ENCODE results near the gene GGT1.
"Not testable (repeated sequence)": the region's sequence is repeated elsewhere in the genome, so short reads cannot be mapped to it uniquely, and the experiment has no call there.

GGT1 gene

DNA sequence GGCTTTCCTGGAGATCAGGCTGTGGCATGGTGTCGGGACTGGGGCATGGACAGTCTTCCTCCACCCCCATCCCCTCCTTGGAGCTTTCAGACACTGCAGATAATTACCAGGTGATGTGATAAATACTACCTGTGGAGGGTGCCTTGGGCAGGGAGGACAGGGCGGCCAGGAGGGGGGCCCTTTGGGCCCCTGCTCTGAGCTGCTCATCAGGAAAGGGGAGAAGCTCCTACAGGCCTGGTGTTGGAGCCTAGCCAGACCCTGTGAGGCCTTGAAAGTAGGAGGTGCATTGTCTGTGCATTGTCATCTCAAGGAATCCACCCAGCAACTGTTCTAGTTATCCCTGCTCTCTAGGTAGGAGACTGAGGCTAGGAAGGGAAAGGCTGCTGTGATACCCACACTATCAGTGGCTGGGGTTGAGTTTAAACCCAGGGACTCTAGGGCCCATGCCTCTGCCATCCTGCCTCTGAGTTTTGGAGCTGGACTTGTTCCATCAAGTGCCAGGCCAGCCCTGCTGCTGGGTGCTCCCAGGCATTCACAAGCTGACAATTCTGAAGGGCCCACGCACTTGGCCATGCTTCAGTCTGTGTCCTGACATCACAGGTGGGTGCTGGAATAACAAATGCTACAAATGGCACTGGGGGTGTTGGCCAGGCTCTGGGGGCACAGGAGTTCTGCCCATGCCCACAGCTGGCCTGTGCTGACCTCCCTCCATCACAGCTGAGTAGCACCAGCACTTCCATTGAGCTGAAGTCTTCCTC is 2.9 kb upstream of the GGT1 start:
- H3K27me3 ChIP-seq (ENCODE audit: insufficient read depth, low read length); H3K79me2 ChIP-seq (ENCODE audit: control insufficient read depth, insufficient read depth, low read length, unreplicated experiment); H3K4me1 ChIP-seq (ENCODE audit: control insufficient read depth, insufficient read depth, low read length, unreplicated experiment); H2AFZ ChIP-seq (ENCODE audit: low read length, unreplicated experiment); H3K4me3 ChIP-seq (ENCODE audit: low read depth, low read length); H3K36me3 ChIP-seq (ENCODE audit: insufficient read depth, low read length); H3K27ac ChIP-seq (ENCODE audit: low read depth, low read length): not testable (repeated sequence)

DNA sequence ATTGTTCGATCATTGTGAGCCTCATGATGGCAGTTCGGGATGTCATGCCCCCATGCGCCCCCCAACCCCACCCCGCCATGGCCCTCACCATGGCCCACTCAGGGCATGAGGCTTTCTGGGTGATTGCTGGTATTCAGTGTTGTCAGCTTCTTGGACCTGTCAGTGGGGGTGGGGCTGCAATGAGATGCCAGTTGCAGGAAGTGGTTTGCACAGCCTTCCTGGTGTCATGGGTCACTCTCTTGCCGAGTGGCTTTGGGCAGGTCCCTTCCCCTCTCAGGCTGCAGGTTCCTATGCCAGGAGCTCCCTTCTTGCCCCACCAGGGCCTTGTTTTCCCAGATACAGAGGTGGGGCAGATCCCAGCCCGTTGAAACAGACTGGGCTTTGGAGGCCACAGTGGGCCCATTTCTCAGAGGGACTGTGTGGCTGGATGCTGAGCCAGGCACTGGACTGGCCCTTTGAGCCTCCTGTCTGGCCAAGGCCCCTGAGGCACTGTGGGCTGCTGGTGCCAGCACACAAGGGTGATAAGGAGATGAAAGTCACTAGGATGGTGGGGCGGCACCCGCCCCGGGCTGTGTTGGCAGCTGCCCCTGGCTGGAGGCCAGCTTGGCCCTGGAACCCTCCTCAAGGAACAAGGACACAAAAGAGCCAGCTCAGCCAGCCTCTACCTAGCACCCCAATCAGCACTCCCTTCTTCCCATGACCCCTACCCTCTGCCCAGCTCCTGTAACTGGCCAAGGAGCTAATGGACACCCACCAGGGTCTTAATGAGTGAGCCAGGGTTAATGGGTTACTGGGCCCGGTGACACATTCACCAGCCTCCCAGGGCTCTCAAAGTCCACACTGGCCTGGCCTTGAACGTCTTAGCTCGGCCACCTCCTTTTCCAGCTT is 1.5 kb upstream of the GGT1 start:
- no peak overlapping the region for H3K4me3 ChIP-seq (ENCODE audit: low read depth, low read length)
- H2AFZ ChIP-seq (ENCODE audit: low read length, unreplicated experiment): no peak overlapping the region
- no peaks in the 10 kb centered on the region for H3K36me3 ChIP-seq (ENCODE audit: insufficient read depth, low read length)
- no peaks in the 10 kb centered on the region for H3K4me1 ChIP-seq (ENCODE audit: control insufficient read depth, insufficient read depth, low read length, unreplicated experiment)
- no peaks in the 10 kb centered on the region for H3K79me2 ChIP-seq (ENCODE audit: control insufficient read depth, insufficient read depth, low read length, unreplicated experiment)
- no peaks in the 10 kb centered on the region for H3K27me3 ChIP-seq (ENCODE audit: insufficient read depth, low read length)
- H3K27ac ChIP-seq (ENCODE audit: low read depth, low read length): no peak overlapping the region

DNA sequence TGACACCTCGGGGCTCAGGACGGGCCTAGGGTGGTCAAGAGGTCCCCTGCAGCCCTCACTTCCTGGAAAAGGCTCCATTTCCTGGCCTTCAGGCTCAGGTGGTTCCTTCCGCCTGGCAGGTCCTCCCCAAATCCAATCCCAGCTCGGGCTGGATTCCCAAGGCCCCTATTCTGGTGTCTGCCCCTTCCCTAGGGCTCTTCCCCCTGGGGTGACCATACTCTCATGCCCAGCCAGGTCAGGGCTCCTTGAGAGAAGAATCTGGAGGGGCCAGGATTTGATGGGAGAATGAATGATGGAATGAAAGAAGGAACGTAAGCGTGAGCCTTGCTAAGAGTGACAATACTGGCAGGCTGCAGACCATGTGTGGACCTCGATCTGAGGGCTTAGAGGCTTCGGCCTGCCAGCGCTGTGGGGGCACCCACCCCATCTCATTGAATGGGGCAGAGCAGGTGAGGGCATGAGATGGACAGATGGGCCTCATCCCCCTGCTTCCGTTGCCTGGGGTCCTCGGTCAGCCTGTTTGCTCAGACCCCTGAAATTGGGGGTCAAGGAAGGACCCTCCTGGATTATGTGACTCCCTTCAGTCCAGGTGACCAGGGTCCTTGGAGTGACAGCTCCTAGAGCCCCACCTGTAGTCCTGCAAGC is 766 bp upstream of the GGT1 start:
- H3K27ac ChIP-seq (ENCODE audit: low read depth, low read length); H2AFZ ChIP-seq (ENCODE audit: low read length, unreplicated experiment): not testable (repeated sequence)

DNA sequence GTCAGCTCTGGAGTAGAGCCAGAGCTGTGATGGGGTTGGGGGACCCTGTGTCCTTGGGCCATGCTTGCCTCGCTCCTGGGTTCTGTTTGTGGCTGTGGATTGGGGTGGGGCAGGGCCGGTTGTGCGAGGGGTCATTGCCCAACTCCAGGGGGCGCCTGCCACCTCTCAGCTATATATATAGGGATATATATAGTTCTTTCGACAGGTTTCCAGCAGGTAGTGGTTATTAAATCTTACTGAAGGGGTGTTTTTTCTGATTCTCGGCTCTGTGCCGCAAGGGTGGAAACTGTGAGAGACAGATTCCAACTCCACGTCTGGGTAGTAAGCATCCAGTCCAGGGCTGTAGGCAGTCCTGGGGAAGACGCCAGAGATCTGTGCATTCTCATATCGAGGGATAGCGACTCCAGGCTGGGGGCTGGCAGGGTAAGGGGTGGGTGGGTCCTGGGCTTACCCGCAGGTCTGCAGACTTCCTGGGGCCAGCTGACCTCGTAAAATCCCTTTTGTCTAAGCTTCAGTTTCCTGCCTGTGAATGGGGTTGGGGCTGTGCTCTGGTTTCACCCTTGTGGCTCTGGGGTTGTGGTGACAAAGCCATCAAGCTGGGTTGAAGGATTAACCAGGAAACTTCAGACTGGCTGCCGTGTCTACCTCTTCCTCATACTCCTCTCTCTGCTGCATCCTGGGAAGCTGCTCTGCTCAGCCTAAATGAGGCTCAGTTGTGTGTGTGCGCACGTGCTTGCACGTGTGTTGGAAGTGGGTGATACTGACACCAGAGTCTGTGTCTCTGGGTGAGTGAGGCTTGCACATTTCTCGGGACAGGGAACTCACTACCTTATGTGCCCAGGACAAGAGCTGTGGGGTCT is 1.0 kb downstream of the GGT1 start:
- not testable (repeated sequence) for H2AFZ ChIP-seq (ENCODE audit: low read length, unreplicated experiment); H3K27ac ChIP-seq (ENCODE audit: low read depth, low read length); H3K36me3 ChIP-seq (ENCODE audit: insufficient read depth, low read length); H3K79me2 ChIP-seq (ENCODE audit: control insufficient read depth, insufficient read depth, low read length, unreplicated experiment); H3K4me1 ChIP-seq (ENCODE audit: control insufficient read depth, insufficient read depth, low read length, unreplicated experiment); H3K4me3 ChIP-seq (ENCODE audit: low read depth, low read length); H3K27me3 ChIP-seq (ENCODE audit: insufficient read depth, low read length)

More for the DNA sequence above, 766 bp upstream of the GGT1 start:
- H3K27me3 ChIP-seq (ENCODE audit: insufficient read depth, low read length); H3K79me2 ChIP-seq (ENCODE audit: control insufficient read depth, insufficient read depth, low read length, unreplicated experiment); H3K36me3 ChIP-seq (ENCODE audit: insufficient read depth, low read length); H3K4me1 ChIP-seq (ENCODE audit: control insufficient read depth, insufficient read depth, low read length, unreplicated experiment); H3K4me3 ChIP-seq (ENCODE audit: low read depth, low read length): not testable (repeated sequence)

DNA sequence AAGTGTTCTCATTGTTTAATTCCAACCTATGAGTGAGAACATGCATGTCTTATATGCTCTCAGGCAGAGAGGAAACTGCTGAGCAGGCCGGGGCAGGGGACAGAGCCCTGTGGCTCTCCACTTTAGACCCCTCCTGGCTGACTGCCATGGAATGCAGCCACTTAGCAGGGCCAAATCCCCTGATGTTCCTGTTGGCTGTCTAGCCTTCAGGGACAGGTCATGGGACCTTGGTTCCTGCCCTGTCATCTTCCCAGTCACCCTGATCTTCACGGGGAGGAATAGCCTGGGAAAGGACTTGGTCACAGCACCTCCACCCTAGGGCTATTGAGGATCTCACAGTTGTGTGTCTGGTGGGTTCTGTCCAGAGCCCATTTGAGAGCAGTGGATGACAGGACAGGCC is 3.3 kb downstream of the GGT1 start:
- not testable (repeated sequence) for H3K27ac ChIP-seq (ENCODE audit: low read depth, low read length); H2AFZ ChIP-seq (ENCODE audit: low read length, unreplicated experiment); H3K4me1 ChIP-seq (ENCODE audit: control insufficient read depth, insufficient read depth, low read length, unreplicated experiment); H3K36me3 ChIP-seq (ENCODE audit: insufficient read depth, low read length); H3K27me3 ChIP-seq (ENCODE audit: insufficient read depth, low read length); H3K79me2 ChIP-seq (ENCODE audit: control insufficient read depth, insufficient read depth, low read length, unreplicated experiment); H3K4me3 ChIP-seq (ENCODE audit: low read depth, low read length)

DNA sequence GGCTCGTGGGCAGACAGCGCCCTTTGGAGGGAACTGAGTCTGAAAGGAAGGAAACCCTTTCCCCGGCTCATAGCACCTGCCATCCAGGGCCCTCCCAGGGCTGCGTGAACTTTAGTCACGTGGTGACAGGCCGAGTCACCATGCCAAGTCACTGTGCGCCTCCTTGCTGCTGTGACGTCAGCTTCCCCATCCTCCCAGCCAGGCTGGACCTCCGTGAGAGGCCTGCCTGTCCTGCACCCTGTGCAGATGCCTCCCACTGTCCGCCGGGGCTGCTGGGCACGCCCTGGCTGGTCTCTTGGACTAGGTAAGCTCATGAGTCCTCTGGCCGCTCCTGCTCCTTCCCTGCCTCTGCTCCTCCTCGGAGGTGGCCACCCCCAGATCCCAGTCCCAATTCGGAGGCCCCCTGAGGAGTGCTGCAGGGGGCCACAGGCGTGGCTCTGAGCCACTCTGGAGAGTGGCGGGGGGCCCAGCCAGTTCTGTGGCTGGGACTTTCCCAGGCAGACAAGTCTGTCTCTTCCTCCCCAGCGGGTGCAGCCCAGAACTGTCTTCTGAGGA is 4.5 kb downstream of the GGT1 start:
- H2AFZ ChIP-seq (ENCODE audit: low read length, unreplicated experiment); H3K4me3 ChIP-seq (ENCODE audit: low read depth, low read length); H3K27me3 ChIP-seq (ENCODE audit: insufficient read depth, low read length); H3K36me3 ChIP-seq (ENCODE audit: insufficient read depth, low read length); H3K27ac ChIP-seq (ENCODE audit: low read depth, low read length); H3K79me2 ChIP-seq (ENCODE audit: control insufficient read depth, insufficient read depth, low read length, unreplicated experiment); H3K4me1 ChIP-seq (ENCODE audit: control insufficient read depth, insufficient read depth, low read length, unreplicated experiment): not testable (repeated sequence)

DNA sequence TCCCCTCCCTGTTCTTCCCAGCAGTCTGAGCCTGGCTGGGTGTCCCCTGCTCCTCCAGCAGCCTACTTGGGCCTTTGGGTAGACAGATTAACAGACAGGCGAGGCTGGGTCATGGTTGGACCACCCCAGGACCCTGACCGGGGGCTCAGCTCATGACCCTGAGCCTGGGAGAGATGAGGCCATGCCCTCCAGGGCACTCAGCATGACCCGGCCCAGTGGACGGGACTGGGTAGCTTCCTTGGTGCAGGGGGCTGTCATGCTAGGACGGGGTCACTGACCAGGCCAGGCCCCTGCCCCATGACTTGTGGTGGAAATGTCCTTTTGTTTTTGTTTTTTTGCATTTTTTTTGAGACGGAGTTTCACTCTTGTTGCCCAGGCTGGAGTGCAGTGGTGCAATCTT is 5.3 kb downstream of the GGT1 start:
- H3K27ac ChIP-seq (ENCODE audit: low read depth, low read length); H3K27me3 ChIP-seq (ENCODE audit: insufficient read depth, low read length); H3K4me3 ChIP-seq (ENCODE audit: low read depth, low read length); H2AFZ ChIP-seq (ENCODE audit: low read length, unreplicated experiment); H3K4me1 ChIP-seq (ENCODE audit: control insufficient read depth, insufficient read depth, low read length, unreplicated experiment); H3K79me2 ChIP-seq (ENCODE audit: control insufficient read depth, insufficient read depth, low read length, unreplicated experiment); H3K36me3 ChIP-seq (ENCODE audit: insufficient read depth, low read length): not testable (repeated sequence)

DNA sequence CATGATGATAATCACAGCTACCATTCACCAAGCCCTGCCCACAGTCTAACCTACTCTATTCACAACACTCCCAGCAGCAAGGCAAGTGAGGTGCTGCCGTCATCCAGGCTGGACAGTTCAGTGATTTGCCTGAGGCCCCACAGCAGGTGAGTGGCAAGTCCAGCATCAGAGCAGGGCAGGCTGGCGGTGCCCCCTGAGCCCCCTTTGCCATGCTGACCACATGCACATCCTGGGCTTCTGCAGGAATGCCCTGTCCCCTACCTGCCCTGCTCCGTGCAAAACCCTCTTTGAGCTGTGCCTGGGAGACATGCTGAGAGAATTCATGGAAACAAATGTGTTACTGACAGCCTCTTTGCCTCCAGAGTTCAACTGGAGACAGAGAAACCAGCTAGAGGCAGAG is 6.9 kb downstream of the GGT1 start:
- H3K27me3 ChIP-seq (ENCODE audit: insufficient read depth, low read length); H3K4me1 ChIP-seq (ENCODE audit: control insufficient read depth, insufficient read depth, low read length, unreplicated experiment); H3K79me2 ChIP-seq (ENCODE audit: control insufficient read depth, insufficient read depth, low read length, unreplicated experiment); H3K27ac ChIP-seq (ENCODE audit: low read depth, low read length); H3K36me3 ChIP-seq (ENCODE audit: insufficient read depth, low read length); H2AFZ ChIP-seq (ENCODE audit: low read length, unreplicated experiment); H3K4me3 ChIP-seq (ENCODE audit: low read depth, low read length): not testable (repeated sequence)

DNA sequence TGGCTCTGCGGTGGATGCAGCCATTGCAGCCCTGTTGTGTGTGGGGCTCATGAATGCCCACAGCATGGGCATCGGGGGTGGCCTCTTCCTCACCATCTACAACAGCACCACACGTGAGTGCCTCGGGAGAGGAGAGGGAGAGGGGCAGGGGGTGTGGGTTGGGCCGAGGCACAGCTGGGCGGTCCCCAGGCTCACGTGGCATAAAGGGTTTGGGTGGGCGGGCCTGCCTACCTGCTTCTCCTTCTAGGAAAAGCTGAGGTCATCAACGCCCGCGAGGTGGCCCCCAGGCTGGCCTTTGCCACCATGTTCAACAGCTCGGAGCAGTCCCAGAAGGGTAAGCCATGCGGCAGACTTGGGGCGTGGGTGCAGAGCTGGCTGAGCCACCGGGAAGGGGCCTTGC is 11.8 kb downstream of the GGT1 start:
- not testable (repeated sequence) for H3K27me3 ChIP-seq (ENCODE audit: insufficient read depth, low read length); H3K79me2 ChIP-seq (ENCODE audit: control insufficient read depth, insufficient read depth, low read length, unreplicated experiment); H3K36me3 ChIP-seq (ENCODE audit: insufficient read depth, low read length); H3K27ac ChIP-seq (ENCODE audit: low read depth, low read length); H2AFZ ChIP-seq (ENCODE audit: low read length, unreplicated experiment); H3K4me3 ChIP-seq (ENCODE audit: low read depth, low read length); H3K4me1 ChIP-seq (ENCODE audit: control insufficient read depth, insufficient read depth, low read length, unreplicated experiment)

DNA sequence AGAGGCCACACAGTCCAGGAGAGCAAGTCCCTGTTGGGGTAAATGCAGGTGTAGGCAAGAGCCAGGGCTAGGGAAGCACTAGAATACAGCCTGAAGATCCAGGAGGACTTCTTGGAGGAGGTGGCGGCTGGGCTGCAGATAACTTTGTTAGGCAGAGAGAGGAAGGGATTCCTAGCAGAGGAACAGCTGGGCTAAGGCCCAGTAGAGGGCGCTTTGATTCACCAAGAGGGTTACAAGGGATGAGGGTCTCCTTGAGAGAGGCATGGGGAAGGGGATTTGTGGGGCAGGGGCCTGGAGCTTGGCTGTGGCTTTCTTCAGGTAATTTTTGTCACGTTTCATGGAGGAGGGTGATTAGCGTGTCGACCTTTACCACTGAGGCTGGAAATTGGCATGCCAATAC is 18.3 kb downstream of the GGT1 start:
- not testable (repeated sequence) for H3K4me3 ChIP-seq (ENCODE audit: low read depth, low read length); H2AFZ ChIP-seq (ENCODE audit: low read length, unreplicated experiment); H3K27ac ChIP-seq (ENCODE audit: low read depth, low read length); H3K36me3 ChIP-seq (ENCODE audit: insufficient read depth, low read length); H3K27me3 ChIP-seq (ENCODE audit: insufficient read depth, low read length); H3K4me1 ChIP-seq (ENCODE audit: control insufficient read depth, insufficient read depth, low read length, unreplicated experiment); H3K79me2 ChIP-seq (ENCODE audit: control insufficient read depth, insufficient read depth, low read length, unreplicated experiment)
